Measurements from ENCODE around the gene SLC7A6.

Gene SLC7A6

GRCh38 chr16:68264128-68265077 lies at the start of gene SLC7A6:
TSS of gene SLC7A6 (plus strand) at chr16:68264526. CDS start at chr16:68274727, 10,201 bp downstream.
- DNase-seq, result peak; percentile 32

- no peak for DNase-seq
Observed at GRCh38 chr16:68214726-68215125, 49.6 kb upstream of the SLC7A6 start.

GRCh38 chr16:68215302-68215701 lies 49.0 kb upstream of the SLC7A6 start:
- no peak for DNase-seq

- no peak for DNase-seq
Observed at GRCh38 chr16:68216240-68216639, 48.1 kb upstream of the SLC7A6 start.

GRCh38 chr16:68217506-68217905 lies 46.8 kb upstream of the SLC7A6 start:
- no peak for DNase-seq

- DNase-seq, result no peak
Observed at GRCh38 chr16:68219725-68220351, 44.5 kb upstream of the SLC7A6 start.

- no peak for DNase-seq
Observed at GRCh38 chr16:68223072-68223471, 41.3 kb upstream of the SLC7A6 start.

GRCh38 chr16:68226116-68226515 lies 38.2 kb upstream of the SLC7A6 start:
- no peak for DNase-seq

GRCh38 chr16:68227183-68227793 lies 37.0 kb upstream of the SLC7A6 start:
- DNase-seq, result no peak

- no peak for DNase-seq
Observed at GRCh38 chr16:68227850-68228553, 36.3 kb upstream of the SLC7A6 start.

- DNase-seq, result no peak
Observed at GRCh38 chr16:68228652-68229051, 35.7 kb upstream of the SLC7A6 start.

GRCh38 chr16:68229431-68230175 lies 34.7 kb upstream of the SLC7A6 start:
- peak; percentile 24 for DNase-seq

- DNase-seq, result no peak
Observed at GRCh38 chr16:68230176-68230571, 34.2 kb upstream of the SLC7A6 start.

- DNase-seq, result no peak
Observed at GRCh38 chr16:68230956-68231355, 33.4 kb upstream of the SLC7A6 start.

GRCh38 chr16:68231384-68232136 lies 32.8 kb upstream of the SLC7A6 start:
- DNase-seq, result no peak

GRCh38 chr16:68232335-68232734 lies 32.0 kb upstream of the SLC7A6 start:
- DNase-seq, result no peak

GRCh38 chr16:68233085-68233834 lies 31.1 kb upstream of the SLC7A6 start:
- no peak for DNase-seq

GRCh38 chr16:68233835-68234187 lies 30.5 kb upstream of the SLC7A6 start:
- no peak for DNase-seq

GRCh38 chr16:68234188-68235107 lies 29.9 kb upstream of the SLC7A6 start:
- DNase-seq, result peak; percentile 92

Measured in NCI-H510A treated with DMSO at 0.1 percent for 48 hours (cell line).